Measurements from ENCODE around the gene ICOSLG.
"Not testable (repeated sequence)": the region's sequence is repeated elsewhere in the genome, so short reads cannot be mapped to it uniquely, and the experiment has no call there.

- not testable (repeated sequence) for TF ChIP-seq CTCF (IDR thresholded peaks at IDR 0.05; ENCODE audit: insufficient read depth, low read length); POLR2AphosphoS5 (IDR thresholded peaks at IDR 0.05; ENCODE audit: low read depth); GABPA (IDR thresholded peaks at IDR 0.05; ENCODE audit: low read depth)
Observed at GRCh38 chr21:44283211-44283785, 42.6 kb upstream of the ICOSLG start.

Measured in HL-60 (cell line).